ENCODE data around the gene IMMP2L.

DNA sequence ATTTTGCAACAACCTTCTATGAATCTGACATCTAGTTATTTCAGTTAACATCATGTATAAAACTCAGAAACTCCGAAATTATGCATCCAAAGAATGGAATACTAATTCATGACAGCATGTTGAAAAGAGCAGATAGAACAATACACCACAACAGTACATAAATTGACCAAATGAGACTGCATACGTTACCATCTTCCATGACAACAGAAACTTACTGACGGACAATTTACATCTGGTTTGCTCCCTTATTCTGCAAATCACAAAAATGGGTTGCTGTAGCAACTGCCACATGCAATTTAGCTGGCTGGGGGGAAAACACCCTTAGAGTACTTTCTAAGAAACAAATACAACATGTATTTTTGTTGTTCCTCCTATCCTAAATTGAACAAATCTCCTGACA lies 457.0 kb downstream of the IMMP2L start:
- TF ChIP-seq, protein P1, sequence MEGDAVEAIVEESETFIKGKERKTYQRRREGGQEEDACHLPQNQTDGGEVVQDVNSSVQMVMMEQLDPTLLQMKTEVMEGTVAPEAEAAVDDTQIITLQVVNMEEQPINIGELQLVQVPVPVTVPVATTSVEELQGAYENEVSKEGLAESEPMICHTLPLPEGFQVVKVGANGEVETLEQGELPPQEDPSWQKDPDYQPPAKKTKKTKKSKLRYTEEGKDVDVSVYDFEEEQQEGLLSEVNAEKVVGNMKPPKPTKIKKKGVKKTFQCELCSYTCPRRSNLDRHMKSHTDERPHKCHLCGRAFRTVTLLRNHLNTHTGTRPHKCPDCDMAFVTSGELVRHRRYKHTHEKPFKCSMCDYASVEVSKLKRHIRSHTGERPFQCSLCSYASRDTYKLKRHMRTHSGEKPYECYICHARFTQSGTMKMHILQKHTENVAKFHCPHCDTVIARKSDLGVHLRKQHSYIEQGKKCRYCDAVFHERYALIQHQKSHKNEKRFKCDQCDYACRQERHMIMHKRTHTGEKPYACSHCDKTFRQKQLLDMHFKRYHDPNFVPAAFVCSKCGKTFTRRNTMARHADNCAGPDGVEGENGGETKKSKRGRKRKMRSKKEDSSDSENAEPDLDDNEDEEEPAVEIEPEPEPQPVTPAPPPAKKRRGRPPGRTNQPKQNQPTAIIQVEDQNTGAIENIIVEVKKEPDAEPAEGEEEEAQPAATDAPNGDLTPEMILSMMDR (conservative IDR thresholded peaks at IDR 0.05), result no peak
- TF ChIP-seq ZFX (IDR thresholded peaks at IDR 0.05), result no peak

Measured in C4-2B (cell line).